Measurements from ENCODE around the gene UTP15.

DNA sequence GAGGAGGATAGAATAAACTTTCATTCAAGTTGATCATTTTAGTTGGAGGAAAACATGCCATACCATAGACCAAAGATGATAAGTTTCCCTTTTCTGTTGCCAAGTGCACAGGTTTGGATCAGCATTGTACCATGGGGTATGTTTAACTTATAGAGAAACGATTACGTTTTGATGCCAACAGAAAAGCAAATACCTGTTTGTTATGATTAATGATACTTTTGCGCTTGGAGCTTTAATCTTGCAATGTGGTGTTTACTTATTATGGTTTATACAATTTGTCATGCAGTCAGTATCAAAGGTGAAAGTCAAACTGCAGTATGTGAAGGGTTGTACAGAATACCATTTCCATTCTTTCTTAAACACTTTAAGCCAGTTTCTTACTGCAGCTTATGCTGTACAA lies 47.3 kb downstream of the UTP15 start:
- TF ChIP-seq CTCF (IDR thresholded peaks at IDR 0.05) (no peak), FOXM1 (IDR thresholded peaks at IDR 0.05; ENCODE audit: low read depth) (no peak), TAF1 (IDR thresholded peaks at IDR 0.05; ENCODE audit: borderline replicate concordance, low read depth, low read length) (no peak), NRF1 (IDR thresholded peaks at IDR 0.05; ENCODE audit: low read depth, low read length) (no peak), POLR2AphosphoS5 (IDR thresholded peaks at IDR 0.05; ENCODE audit: low read depth, low read length) (no peak), JUND (IDR thresholded peaks at IDR 0.05) (no peak), TCF12 (IDR thresholded peaks at IDR 0.05) (no peak), SMC3 (IDR thresholded peaks at IDR 0.05; ENCODE audit: low read depth, low read length) (no peak), GABPA (IDR thresholded peaks at IDR 0.05; ENCODE audit: low read depth) (no peak), USF1 (IDR thresholded peaks at IDR 0.05; ENCODE audit: borderline replicate concordance, low read depth) (no peak), RAD21 (IDR thresholded peaks at IDR 0.05; ENCODE audit: low read length) (no peak), EP300 (IDR thresholded peaks at IDR 0.05; ENCODE audit: borderline replicate concordance in 1 of 2, low read depth in 1 of 2, low read length in 1 of 2) (no peak), YY1 (IDR thresholded peaks at IDR 0.05; ENCODE audit: low read depth) (no peak), IRF3 (IDR thresholded peaks at IDR 0.05; ENCODE audit: low read depth, low read length) (no peak)
